GM10266 (cell line): ENCODE measurements around the gene FLT4.
"Not testable (repeated sequence)": the region's sequence is repeated elsewhere in the genome, so short reads cannot be mapped to it uniquely, and the experiment has no call there.

Experiments
- DNase-seq: peaks from one replicate; pipeline ENCODE4 v3.0.0; 2012; ENCODE audit errors: extremely low spot score
- TF ChIP-seq, protein P1 (sequence below): IDR thresholded peaks from 2 replicates; pipeline ENCODE4 v1.5.1; 2012; ENCODE audit warnings: mild to moderate bottlenecking, low read depth; ENCODE audit not compliant: control insufficient read depth, insufficient read depth; ENCODE audit errors: missing control alignments

FLT4 gene

DNA sequence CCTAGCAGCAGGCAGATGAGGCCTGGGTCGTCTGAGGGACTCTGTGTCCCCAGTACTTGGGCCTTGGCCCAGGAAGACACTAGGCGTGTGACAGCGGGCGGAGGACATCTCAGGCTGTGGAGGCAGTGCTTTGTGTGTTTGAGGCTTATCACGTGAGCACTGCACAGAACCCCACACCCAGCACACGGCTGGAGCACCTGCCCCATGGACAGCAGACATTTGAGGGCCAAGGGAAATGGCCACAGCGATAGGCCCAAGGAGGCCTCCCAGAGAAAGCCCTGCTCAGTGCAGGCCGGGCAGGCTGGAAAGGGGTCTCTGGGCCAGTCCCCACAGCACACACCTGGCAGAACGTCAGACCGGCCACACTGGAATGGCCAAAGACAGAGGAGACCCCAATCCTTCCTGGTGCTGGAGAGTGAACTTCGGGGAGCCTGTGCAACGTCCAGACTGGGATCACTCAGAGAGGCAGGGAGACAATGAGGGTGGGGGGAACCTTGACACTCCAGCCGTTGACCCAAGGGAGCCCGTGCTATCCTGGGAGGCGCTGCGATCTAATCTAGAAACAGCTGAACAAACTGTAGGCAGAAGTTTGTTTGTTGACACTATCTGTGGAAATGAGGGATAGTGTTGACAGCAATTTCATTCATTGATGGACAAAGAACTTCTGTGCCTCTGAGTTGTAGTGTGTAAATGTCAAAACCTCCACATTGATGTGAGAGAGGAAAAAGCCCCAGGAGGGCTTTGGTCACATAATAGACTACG is 19.6 kb upstream of the FLT4 start:
- no peak for DNase-seq
- TF ChIP-seq, protein P1, sequence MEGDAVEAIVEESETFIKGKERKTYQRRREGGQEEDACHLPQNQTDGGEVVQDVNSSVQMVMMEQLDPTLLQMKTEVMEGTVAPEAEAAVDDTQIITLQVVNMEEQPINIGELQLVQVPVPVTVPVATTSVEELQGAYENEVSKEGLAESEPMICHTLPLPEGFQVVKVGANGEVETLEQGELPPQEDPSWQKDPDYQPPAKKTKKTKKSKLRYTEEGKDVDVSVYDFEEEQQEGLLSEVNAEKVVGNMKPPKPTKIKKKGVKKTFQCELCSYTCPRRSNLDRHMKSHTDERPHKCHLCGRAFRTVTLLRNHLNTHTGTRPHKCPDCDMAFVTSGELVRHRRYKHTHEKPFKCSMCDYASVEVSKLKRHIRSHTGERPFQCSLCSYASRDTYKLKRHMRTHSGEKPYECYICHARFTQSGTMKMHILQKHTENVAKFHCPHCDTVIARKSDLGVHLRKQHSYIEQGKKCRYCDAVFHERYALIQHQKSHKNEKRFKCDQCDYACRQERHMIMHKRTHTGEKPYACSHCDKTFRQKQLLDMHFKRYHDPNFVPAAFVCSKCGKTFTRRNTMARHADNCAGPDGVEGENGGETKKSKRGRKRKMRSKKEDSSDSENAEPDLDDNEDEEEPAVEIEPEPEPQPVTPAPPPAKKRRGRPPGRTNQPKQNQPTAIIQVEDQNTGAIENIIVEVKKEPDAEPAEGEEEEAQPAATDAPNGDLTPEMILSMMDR: no peak

DNA sequence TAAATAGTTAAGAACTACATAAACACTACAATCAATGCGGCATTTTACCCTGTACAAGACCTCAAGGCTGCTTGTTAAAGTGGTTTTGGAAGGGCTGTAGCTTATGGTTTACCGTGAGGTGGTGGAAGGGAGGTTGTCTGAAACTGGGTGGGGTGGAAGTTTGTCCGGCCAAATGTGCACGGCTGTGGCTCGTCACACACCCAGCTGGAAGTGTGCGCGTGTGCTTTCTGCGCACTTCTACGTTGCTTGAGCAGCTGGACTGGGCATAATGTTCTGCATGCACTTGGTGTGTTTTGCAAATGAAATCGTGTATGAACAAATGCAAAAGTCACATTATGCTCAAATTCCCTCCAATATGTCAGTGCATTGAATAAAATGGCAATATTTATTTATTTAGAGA is 17.4 kb upstream of the FLT4 start:
- no peak for DNase-seq
- TF ChIP-seq, protein P1: no peak

DNA sequence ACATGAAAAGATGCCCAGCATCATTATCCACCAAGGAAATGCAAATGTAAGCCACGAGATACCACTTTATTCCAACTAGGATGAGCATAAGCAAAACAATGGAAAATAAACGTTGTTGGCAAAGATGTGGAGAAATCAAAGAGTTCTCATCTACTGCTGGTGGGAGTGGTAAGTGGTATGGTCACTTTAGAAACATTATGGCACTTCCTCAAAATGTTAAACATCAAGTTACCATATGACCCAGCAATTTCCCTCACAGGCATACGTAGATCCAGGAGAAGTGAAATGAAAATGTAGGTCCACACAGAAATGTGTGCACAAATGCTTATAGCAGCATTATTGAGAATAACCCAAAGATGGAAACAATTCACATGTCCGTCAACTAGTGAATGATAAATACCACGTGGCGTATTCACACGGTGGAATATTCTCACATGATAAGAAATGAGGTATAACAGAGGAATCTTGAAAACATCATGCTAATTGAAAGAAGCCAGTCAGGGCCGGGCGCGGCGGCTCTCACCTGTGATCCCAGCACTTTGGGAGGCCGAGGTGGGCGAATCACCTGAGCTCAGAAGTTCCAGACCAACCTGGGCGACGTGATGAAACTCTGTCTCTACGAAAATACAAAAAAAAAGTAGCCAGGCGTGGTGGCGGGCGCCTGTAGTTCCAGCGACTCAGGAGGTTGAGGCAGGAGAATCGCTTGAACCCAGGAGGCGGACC is 16.4 kb upstream of the FLT4 start:
- DNase-seq: no peak
- TF ChIP-seq, protein P1: no peak

DNA sequence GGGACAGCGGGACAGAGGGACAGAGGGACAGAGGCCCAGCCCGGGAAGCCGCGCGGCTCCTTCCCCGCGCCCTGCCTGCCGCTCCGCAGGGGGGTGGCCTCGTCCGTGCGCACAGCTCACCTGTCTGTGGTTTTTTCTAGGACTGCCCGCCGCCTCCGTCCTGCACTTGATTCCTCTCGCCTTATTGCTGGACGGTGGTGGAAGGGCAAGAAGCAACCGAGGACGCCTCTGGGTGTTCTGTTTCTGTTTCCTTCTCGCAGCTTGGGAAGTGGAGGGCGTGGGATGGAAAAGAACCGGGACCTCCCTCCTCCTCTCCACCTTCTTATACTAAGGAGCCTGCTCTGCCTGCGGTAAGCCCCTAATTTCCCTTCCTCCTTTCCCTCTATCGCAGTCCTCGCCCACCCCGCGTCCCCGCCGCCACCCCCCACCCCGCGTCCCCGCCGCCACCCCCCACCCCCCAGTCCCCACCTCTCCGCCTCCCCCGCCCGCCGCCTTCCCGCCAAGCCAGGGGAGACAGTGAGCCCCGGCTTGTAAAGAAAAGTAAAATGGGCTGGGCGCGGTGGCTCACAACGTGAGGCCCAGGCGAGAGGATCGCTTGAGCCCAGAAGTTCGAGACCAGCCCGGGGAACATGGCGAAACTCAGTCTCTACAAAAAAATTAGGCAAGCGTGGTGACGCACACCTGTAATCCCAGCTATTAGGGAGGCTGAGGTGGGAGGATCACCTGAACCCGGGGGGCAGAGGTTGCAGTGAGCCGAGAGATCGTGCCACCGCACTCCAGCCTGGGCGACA is 9.6 kb upstream of the FLT4 start:
- DNase-seq: peak; percentile 23
- TF ChIP-seq, protein P1: no peak

DNA sequence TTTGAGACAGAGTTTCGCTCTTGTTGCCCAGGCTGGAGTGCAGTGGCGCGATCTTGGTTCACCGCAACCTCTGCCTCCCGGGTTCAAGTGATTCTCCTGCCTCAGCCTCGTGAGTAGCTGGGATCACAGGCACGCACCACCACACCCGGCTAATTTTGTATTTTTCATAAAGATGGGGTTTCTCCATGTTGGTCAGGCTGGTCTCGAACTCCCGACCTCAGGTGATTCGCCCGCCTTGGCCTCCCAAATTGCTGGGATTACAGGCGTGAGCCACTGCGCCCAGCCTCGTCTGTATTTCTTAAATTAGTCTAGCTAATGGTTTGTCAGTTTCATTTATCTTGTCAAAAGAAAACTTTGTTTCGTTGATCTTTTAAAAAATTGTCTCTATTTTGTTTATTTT is 5.8 kb upstream of the FLT4 start:
- DNase-seq: not testable (repeated sequence)

DNA sequence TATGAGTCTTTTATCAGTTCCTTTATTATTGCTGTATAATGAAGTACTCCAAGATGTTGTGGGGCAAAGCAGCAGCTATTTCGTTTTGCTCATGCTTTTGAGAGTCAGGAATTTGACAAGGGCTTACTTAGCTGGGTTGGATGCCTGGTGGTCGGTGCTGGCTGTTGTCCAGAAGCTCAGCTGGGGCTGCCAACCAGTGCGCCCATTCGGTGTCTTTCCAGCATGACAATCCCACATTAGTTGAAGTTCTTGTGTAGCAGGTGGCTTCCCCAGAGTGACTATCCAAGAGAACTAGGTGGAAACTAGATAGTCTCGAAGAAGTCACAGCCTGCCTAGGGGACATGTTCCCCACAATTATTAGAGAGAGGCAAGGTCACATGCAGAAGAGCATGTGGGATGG is 3.4 kb upstream of the FLT4 start:
- TF ChIP-seq, protein P1: no peak
- no peak for DNase-seq

DNA sequence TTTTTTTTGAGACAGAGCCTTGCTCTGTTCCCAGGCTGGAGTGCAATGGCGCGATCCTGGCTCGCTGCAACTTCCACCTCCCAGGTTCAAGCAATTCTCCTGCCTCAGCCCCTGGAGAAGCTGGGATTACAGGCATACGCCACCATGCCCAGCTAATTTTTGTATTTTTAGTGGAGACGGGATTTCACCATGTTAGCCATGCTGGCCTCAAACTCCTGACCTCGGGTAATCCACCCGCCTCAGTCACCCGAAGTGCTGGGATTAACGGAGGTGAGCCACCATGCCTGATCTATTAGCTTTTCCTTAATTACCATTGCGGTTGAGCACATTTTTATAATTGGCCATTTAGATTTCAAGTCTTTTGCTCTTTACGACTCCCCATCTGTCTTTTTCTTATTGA is 2.9 kb upstream of the FLT4 start:
- DNase-seq: no peak
- TF ChIP-seq, protein P1: no peak
